HEK293 (cell line): Measurements from ENCODE around the gene MGAT1.
A peak's percentile ranks its signal among the peaks of the same experiment; 100 is the strongest.

Experiments used
- CTCF ChIA-PET: fragments of 350-600 bp; formaldehyde crosslinking; extraction: SDS; loops from one replicate; lab custom pipeline; 2021; ENCODE audit warnings: antibody characterized with exemption; lab: Yijun Ruan, JAX
- POLR2A ChIA-PET: fragments of 300-600 bp; formaldehyde crosslinking; extraction: SDS; loops from one replicate; lab custom pipeline; 2020; ENCODE audit warnings: antibody characterized with exemption, inconsistent platforms; lab: Yijun Ruan, JAX
- H3K27ac ChIP-seq: fragments of 200-500 bp; sonication (Bioruptor generic); 2 replicates; pipeline ENCODE4 v1.5.1; 2014; ENCODE audit warnings: low read depth, low read length, control low read depth, inconsistent platforms; ENCODE audit errors: extremely low read depth
- H3K36me3 ChIP-seq, 2 experiments: fragments of 200-500 bp in 1 of 2; sonication (Bioruptor generic) in 1 of 2; 1 replicate in 1 of 2; 2 replicates in 1 of 2; pipeline ENCODE4 v1.5.1; 2014 to 2017; ENCODE audit warnings: inconsistent platforms in 2 of 2, low read length in 2 of 2; ENCODE audit not compliant: control insufficient read depth in 2 of 2, insufficient read depth in 1 of 2
- H3K4me1 ChIP-seq: fragments of 200-500 bp; sonication (Bioruptor generic); 2 replicates; pipeline ENCODE4 v1.5.1; 2014; ENCODE audit warnings: mild to moderate bottlenecking, low read length, inconsistent platforms; ENCODE audit not compliant: control insufficient read depth, insufficient read depth
- H3K4me3 ChIP-seq: 2 replicates; pipeline ENCODE4 v1.5.1; 2011; ENCODE audit warnings: low read depth, mild to moderate bottlenecking, control low read depth, low read length, moderate library complexity
- H3K9me3 ChIP-seq: fragments of 200-500 bp; sonication (Bioruptor generic); 2 replicates; pipeline ENCODE4 v1.5.1; 2014; ENCODE audit warnings: low read depth, low read length, inconsistent platforms; ENCODE audit not compliant: control insufficient read depth, insufficient read depth
- GLIS2 ChIP-seq: fragments of 450-650 bp; formaldehyde crosslinking; IDR thresholded peaks from 2 replicates; pipeline ENCODE4 v1.5.1; 2016; ENCODE audit warnings: missing biosample characterization, missing genetic modification characterization
- IKZF3 ChIP-seq: fragments of 450-650 bp; IDR thresholded peaks from 2 replicates; pipeline ENCODE4 v1.5.0; 2018; ENCODE audit warnings: missing biosample characterization, mild to moderate bottlenecking, missing genetic modification characterization, moderate library complexity
- KLF9 ChIP-seq: fragments of 450-650 bp; formaldehyde crosslinking; IDR thresholded peaks from 2 replicates; pipeline ENCODE4 v1.5.1; 2016; ENCODE audit warnings: missing biosample characterization, missing genetic modification characterization, low read depth
- ZBTB17 ChIP-seq: fragments of 450-650 bp; formaldehyde crosslinking; IDR thresholded peaks from 2 replicates; pipeline ENCODE4 v1.5.1; 2016; ENCODE audit warnings: missing biosample characterization, missing genetic modification characterization
- ZNF10 ChIP-seq: fragments of 450-650 bp; formaldehyde crosslinking; IDR thresholded peaks from 2 replicates; pipeline ENCODE4 v1.5.1; 2017; ENCODE audit warnings: missing biosample characterization, missing genetic modification characterization
- ZNF366 ChIP-seq: fragments of 450-650 bp; formaldehyde crosslinking; conservative IDR thresholded peaks from 2 replicates; pipeline ENCODE4 v1.5.1; 2016; ENCODE audit warnings: missing biosample characterization, missing genetic modification characterization
- ZNF596 ChIP-seq: fragments of 450-650 bp; IDR thresholded peaks from 2 replicates; pipeline ENCODE4 v1.5.0; 2018; ENCODE audit warnings: missing biosample characterization, mild to moderate bottlenecking, missing genetic modification characterization, moderate library complexity
- TF ChIP-seq, protein P1 (sequence below): fragments of 450-650 bp; formaldehyde crosslinking; IDR thresholded peaks from 2 replicates; pipeline ENCODE4 v1.5.1; 2016; ENCODE audit warnings: missing biosample characterization, missing genetic modification characterization
- TF ChIP-seq, protein P2 (sequence below): fragments of 450-650 bp; formaldehyde crosslinking; IDR thresholded peaks from 2 replicates; pipeline ENCODE4 v1.5.1; 2016; ENCODE audit warnings: missing biosample characterization, missing genetic modification characterization
- TF ChIP-seq, protein P3 (sequence below): fragments of 450-650 bp; formaldehyde crosslinking; IDR thresholded peaks from 2 replicates; pipeline ENCODE4 v1.5.1; 2016; ENCODE audit warnings: missing biosample characterization, missing genetic modification characterization

The MGAT1 gene

GRCh38 chr5:180809403-180810209 is 7.0 kb upstream of the MGAT1 start (continued):
- TF ChIP-seq, protein P1, sequence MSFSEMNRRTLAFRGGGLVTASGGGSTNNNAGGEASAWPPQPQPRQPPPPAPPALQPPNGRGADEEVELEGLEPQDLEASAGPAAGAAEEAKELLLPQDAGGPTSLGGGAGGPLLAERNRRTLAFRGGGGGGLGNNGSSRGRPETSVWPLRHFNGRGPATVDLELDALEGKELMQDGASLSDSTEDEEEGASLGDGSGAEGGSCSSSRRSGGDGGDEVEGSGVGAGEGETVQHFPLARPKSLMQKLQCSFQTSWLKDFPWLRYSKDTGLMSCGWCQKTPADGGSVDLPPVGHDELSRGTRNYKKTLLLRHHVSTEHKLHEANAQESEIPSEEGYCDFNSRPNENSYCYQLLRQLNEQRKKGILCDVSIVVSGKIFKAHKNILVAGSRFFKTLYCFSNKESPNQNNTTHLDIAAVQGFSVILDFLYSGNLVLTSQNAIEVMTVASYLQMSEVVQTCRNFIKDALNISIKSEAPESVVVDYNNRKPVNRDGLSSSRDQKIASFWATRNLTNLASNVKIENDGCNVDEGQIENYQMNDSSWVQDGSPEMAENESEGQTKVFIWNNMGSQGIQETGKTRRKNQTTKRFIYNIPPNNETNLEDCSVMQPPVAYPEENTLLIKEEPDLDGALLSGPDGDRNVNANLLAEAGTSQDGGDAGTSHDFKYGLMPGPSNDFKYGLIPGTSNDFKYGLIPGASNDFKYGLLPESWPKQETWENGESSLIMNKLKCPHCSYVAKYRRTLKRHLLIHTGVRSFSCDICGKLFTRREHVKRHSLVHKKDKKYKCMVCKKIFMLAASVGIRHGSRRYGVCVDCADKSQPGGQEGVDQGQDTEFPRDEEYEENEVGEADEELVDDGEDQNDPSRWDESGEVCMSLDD (tag by site-specific recombination) = peak; percentile 86
- TF ChIP-seq IKZF3 (tag by site-specific recombination) = no peak
- no peak for TF ChIP-seq ZNF10 (tag by site-specific recombination)
- peak; percentile 90 for TF ChIP-seq ZNF366 (tag by site-specific recombination)

DNA sequence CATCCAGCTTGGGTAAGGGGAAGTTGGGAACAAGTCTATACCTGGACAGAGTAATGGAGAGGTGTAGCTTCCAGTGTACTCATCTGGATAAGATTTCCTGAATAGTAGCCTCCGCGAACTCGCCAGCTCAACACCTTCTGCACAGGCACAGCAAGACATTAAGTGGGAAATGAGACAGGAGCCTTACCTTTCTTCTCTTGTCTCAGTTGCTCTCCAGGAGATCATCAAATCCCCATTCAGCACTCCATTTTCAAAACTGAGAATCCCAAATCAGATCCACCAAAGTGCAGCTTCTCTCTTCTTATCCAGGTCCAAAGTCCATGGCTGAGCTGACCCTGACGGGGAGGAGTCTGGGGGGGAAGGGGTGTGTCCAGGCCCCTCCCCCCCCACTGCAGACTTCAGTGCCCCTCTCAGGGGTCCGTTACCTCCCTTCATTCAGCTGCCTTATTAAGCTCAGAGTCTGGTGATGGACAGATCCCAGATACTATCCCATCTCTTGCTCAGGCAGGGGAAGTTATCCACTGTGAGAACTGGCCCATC is 5.9 kb upstream of the MGAT1 start:
- Histone ChIP-seq H3K9me3 (no peaks in the 10 kb centered on the region), H3K27ac (no peak overlapping the region), H3K36me3 (peaks cover 0 to 25% of the 10 kb centered on the region in 2 experiments; a peak in 1 of 3 replicates), H3K4me3 (no peak overlapping the region), H3K4me1 (peaks cover 13% of the 10 kb centered on the region)
- ChIA-PET CTCF (no interaction called here), POLR2A (no interaction called here)
- TF ChIP-seq, protein P2, sequence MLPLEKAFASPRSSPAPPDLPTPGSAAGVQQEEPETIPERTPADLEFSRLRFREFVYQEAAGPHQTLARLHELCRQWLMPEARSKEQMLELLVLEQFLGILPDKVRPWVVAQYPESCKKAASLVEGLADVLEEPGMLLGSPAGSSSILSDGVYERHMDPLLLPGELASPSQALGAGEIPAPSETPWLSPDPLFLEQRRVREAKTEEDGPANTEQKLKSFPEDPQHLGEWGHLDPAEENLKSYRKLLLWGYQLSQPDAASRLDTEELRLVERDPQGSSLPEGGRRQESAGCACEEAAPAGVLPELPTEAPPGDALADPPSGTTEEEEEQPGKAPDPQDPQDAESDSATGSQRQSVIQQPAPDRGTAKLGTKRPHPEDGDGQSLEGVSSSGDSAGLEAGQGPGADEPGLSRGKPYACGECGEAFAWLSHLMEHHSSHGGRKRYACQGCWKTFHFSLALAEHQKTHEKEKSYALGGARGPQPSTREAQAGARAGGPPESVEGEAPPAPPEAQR (tag by site-specific recombination) = no peak
- peak; percentile 53; the same call in 1 of the 2 replicates for TF ChIP-seq KLF9 (tag by site-specific recombination)
- TF ChIP-seq, protein P3, sequence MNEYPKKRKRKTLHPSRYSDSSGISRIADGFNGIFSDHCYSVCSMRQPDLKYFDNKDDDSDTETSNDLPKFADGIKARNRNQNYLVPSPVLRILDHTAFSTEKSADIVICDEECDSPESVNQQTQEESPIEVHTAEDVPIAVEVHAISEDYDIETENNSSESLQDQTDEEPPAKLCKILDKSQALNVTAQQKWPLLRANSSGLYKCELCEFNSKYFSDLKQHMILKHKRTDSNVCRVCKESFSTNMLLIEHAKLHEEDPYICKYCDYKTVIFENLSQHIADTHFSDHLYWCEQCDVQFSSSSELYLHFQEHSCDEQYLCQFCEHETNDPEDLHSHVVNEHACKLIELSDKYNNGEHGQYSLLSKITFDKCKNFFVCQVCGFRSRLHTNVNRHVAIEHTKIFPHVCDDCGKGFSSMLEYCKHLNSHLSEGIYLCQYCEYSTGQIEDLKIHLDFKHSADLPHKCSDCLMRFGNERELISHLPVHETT (tag by site-specific recombination) = no peak

DNA sequence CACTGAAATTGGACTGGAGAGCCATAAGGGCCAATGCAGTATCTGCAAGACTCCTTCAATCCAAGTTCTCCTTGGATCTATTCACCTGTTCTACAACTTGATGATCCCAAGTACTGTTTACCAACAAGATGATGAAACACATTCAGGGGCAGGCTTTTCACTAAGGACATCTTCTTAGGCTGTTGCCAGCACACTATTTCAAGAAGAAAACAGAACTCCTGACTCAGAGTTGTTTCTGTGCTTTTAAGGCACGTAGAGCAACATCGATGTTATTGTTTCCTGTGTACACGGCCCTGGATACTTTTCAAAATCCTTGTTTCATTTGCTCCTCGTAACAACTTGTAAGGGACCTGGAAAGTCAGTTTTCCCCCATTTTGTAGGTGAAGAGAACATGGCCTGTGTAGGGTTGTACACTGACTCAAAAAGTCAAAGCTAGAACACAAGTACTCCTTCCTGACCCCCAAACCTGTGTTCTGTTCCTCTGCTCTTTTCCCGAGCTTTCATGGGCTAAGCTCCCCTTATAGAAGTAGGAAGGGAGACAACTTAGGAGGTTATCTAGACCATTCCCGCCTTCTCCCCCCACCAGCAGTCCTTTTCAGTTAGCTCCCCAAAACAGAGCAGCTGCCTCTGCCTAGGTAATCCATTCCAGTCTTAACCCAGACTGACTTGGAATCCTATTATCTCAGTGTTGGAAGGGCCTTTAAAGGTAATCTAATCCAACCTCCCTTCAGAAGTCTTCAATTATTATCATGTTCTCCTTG is 5.2 kb upstream of the MGAT1 start:
- POLR2A ChIA-PET = interaction anchor here (0.6 kb wide), 2 partner anchors 74 to 1245 kb away, joined by 3 read pairs; no protein-coding TSS in a partner anchor
- Histone ChIP-seq H3K9me3 (no peaks in the 10 kb centered on the region), H3K4me3 (no peak overlapping the region), H3K27ac (no peak overlapping the region), H3K4me1 (peaks cover 12% of the 10 kb centered on the region), H3K36me3 (peaks cover 0 to 25% of the 10 kb centered on the region in 2 experiments; a peak in 1 of 3 replicates)
- no peak for TF ChIP-seq GLIS2
- 0 out of 2 replicates have a peak, but pooled peaks have one; percentile 10 for TF ChIP-seq ZBTB17
- CTCF ChIA-PET = no interaction called here

DNA sequence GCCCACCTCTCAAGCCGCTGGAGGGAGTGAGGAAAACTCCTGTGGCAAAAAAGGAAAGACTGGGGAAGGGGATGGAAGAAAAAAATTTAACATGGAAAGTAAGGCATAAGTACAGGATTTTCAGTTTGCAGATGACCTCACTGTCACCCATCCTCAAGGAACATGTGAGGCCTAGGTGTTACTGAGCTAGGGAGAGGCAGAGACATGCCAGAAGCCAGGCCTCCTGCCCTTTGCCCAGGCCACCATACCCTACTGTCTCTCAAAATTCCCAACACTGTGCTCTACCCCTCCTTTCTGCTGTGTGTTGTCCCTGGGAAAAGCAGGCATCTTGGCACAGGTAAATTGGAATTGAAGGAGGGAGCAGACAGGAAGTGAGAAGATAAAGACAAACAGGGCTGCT is 4.4 kb upstream of the MGAT1 start:
- no peak for TF ChIP-seq ZNF596 (tag by site-specific recombination)
- peak; percentile 55; the same call in 1 of the 2 replicates for TF ChIP-seq ZNF366 (tag by site-specific recombination)
- POLR2A ChIA-PET = interaction anchor here (0.6 kb wide), 1 partner anchor 1245 kb away, joined by 3 read pairs; no protein-coding TSS in a partner anchor
- H3K4me3 ChIP-seq = no peak overlapping the region
- peaks cover 0 to 25% of the 10 kb centered on the region in 2 experiments; a peak in 1 of 3 replicates for H3K36me3 ChIP-seq
- H3K4me1 ChIP-seq = peaks cover 12% of the 10 kb centered on the region
- no peaks in the 10 kb centered on the region for H3K9me3 ChIP-seq
- CTCF ChIA-PET = no interaction called here
- no peak overlapping the region for H3K27ac ChIP-seq
